D721Med (cell line): ENCODE results near the gene PIR.
A peak's percentile ranks its signal among the peaks of the same experiment; 100 is the strongest.

Source experiments
- DNase-seq: peaks from one replicate; pipeline ENCODE4 v3.0.0; 2011; ENCODE audit warnings: low spot score; ENCODE audit not compliant: insufficient read length
- FAIRE-seq: peaks from 2 replicates; lab custom pipeline; 2011; peaks lifted over from hg19 to GRCh38; lab: Jason Lieb, UNC
- TF ChIP-seq, protein P1 (sequence below): IDR thresholded peaks from 2 replicates; pipeline ENCODE4 v1.5.1; 2012; ENCODE audit warnings: mild to moderate bottlenecking, control low read depth; ENCODE audit not compliant: insufficient read depth; ENCODE audit errors: missing control alignments

Gene PIR

DNA sequence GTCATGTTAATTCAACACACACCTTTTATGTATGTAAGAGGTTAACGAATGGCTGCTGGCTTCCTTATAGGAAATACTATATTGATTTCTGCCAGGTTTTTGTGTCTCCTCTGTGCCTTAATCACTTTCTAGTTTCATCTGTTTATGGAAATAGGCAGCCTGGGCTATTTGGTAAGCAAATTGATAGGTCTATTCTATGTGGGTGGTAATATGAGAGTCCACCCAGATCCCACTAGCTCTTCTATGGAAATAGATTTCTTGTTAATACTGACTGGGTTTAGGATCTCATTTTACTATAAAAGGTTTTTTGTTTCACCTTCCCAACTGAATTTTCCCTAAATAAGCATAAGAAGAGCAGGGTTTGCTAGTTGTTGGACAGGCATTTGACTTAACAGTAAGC is 11.5 kb upstream of the PIR start:
- no peak for DNase-seq
- no peak for FAIRE-seq

DNA sequence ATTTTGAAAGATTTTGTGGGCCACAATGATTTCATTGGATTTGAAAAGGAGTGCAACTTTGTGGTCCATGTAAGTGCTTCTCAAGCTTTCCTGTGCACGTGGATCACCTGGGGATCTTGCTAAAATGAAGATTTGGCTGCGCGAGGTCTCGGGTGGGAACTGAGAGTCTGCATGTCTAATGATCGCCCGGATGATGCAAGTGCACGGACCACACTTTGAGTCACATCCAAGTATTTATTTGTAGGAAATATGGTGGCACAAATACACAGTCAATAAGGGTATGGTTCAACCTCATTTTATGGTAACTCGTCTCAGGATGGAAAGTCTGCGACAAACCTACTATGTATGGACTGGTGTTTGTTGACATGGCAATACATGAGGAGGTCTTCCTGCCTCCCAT is 8.4 kb upstream of the PIR start:
- TF ChIP-seq, protein P1, sequence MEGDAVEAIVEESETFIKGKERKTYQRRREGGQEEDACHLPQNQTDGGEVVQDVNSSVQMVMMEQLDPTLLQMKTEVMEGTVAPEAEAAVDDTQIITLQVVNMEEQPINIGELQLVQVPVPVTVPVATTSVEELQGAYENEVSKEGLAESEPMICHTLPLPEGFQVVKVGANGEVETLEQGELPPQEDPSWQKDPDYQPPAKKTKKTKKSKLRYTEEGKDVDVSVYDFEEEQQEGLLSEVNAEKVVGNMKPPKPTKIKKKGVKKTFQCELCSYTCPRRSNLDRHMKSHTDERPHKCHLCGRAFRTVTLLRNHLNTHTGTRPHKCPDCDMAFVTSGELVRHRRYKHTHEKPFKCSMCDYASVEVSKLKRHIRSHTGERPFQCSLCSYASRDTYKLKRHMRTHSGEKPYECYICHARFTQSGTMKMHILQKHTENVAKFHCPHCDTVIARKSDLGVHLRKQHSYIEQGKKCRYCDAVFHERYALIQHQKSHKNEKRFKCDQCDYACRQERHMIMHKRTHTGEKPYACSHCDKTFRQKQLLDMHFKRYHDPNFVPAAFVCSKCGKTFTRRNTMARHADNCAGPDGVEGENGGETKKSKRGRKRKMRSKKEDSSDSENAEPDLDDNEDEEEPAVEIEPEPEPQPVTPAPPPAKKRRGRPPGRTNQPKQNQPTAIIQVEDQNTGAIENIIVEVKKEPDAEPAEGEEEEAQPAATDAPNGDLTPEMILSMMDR, result no peak
- FAIRE-seq, result no peak

More for the DNA sequence above, 11.5 kb upstream of the PIR start:
- TF ChIP-seq, protein P1, result no peak

DNA sequence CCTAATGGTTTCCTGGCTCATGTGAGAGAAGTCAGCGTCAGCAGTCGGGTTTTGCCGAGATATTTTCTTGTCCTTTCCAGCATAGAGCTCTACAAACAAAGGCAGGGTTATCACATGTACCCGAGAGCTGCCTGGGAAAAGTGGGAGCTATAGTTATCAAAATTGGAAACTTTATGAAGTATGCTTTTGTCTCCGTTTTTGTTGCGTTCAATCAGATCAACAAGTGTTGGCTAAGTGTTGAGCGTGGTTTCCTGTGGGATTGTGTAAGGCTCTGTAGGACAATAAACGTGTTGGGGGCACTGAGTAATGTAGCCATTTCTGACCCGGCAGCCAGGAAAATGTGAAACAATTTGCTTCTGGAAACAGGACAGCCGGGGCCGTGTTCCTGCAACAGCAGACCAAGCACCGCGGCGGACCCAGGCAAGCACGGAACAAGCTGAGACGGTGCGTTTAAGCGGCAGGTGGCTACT is 7.4 kb upstream of the PIR start, which contains the start of gene BMX:
TSS of gene BMX (plus strand) at position 311 of the 470 bp plus-strand sequence. CDS start 7,547 bp downstream, outside the sequence.
- no peak for FAIRE-seq
- DNase-seq, result no peak
- TF ChIP-seq, protein P1, result no peak

More for the DNA sequence above, 8.4 kb upstream of the PIR start:
- no peak for DNase-seq

DNA sequence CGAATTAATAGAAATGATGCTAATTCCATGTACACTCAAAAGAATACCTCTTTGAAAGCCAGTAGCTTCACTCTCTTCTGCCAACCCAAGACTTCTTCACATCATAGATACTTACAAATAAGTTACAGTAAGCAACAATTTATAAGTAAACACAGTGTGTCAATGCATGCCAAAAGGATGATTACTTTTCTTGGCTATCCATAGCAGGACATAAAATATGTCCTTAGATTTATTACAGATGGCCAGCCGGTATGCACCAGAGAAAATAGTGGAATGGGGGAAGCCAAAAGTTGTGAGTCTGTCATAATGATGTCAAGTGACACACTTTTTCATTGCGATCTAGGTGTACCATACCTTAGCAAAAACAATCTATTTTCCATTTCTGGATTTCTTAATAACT is 6.8 kb upstream of the PIR start:
- TF ChIP-seq, protein P1, result no peak
- DNase-seq, result no peak
- no peak for FAIRE-seq

DNA sequence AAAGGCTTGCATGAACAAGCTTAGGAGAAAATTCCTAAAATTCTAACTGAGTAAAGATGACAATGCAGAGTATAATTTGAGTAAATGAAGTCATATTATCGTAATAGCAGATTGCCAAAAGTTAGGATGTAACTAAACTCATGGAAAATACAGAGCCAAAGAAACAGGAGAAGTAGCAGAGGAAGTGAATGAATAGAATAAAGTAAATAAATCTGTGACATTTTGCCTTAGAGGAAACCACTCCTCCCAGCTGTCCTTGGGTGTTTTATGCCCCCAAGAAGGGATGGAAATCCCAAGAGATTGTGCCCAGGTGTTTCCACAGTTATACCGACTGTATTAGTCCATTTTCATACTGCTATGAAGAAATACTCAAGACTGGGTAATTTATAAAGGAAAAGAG is 5.6 kb upstream of the PIR start:
- no peak for DNase-seq

DNA sequence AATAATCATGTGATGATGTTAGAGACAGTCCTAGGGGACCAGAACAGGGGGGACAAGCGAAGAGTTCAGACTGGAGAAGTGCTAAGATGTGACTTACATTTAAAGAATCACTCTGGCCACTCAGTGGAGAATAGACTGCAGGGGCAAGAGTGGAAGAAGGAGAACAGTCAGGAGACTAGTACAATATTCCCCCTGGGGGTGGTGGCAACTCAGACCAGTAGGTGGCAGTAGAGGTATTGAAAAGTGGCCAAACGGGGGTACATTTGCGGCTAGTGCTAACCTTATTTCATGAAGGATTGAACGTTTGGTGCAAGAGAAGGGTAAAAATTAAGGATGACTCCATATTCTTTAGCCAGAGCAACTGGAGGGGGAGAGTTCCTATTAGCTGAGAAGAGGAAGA is 4.7 kb upstream of the PIR start:
- FAIRE-seq, result no peak
- peak; percentile 21 for DNase-seq

More for the DNA sequence above, 5.6 kb upstream of the PIR start:
- TF ChIP-seq, protein P1, result no peak
- no peak for FAIRE-seq

DNA sequence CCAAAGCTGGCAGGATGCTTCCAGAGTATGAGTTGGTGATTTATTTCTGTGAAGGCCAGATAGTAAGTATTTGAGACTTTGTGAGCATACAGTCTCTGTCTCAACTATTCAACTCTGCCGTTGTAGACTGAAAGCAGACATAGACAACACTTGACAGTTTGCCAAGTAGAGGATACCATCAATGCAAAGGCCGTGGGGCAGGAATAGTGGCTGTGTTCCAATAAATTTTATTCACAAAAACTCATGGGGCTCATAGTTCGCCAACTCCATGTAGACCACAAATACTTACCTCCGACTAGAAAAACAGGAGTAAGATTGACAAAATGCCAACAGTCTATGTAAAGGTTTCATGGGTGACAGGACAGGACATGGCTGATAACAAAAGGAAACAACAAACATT is 3.7 kb upstream of the PIR start:
- FAIRE-seq (no peak), DNase-seq (no peak)
- TF ChIP-seq, protein P1, result no peak

More for the DNA sequence above, 4.7 kb upstream of the PIR start:
- TF ChIP-seq, protein P1, result peak; percentile 59
